ENCODE results near the gene LEMD1. TPM values are rescaled to one million over a fixed set of nuclear protein-coding genes. Genes with fewer than 3 reads are reported as not detected.

LEMD1 gene
- polyA plus RNA-seq, 1 donor from 2014 or later, result 67.6 TPM

DNA sequence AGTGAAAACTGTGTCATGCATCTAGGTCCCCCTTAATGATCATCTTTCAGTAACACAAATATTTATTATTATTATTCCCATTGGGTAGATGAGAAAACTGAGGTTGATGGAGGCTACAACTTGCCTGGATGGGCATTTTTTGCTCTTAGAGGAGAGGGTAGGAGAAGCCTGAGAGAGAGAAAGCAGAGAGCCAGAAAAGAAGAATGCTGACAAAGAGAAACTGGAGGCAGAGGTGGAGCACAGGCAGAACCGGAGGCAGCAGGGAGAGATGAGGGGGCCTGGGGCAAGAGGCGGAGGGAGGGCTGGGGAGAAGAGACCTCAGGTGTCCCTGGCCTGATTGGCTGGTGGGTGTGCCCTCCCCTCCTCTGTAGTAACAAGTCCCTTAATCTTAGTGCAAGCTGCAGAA is 29.9 kb upstream of the LEMD1 start:
- Histone ChIP-seq H3K27ac (ENCODE audit: low read length) (no peak overlapping the region), H3K4me3 (ENCODE audit: low read length) (peak overlapping the region; percentile 81), H3K36me3 (ENCODE audit: insufficient read depth, low read length) (peaks cover 6% of the 10 kb centered on the region), H2AFZ (ENCODE audit: low read depth, low read length) (no peak overlapping the region), H3K9me2 (ENCODE audit: insufficient read depth, low read length) (no peaks in the 10 kb centered on the region), H4K20me1 (ENCODE audit: insufficient read depth) (peaks cover 12% of the 10 kb centered on the region), H3K27me3 (ENCODE audit: insufficient read depth, low read depth, low read length) (no peaks in the 10 kb centered on the region), H3F3A (ENCODE audit: insufficient read depth, low read length, poor library complexity, severe bottlenecking) (no peaks in the 10 kb centered on the region), H3K9ac (ENCODE audit: low read length) (peak overlapping the region; percentile 29), H3K9me3 (ENCODE audit: low read length) (no peaks in the 10 kb centered on the region), H3K4me2 (ENCODE audit: low read length) (peak overlapping the region; percentile 32), H3K79me2 (replicated peaks; ENCODE audit: insufficient read depth, low read length) (peaks cover 87% of the 10 kb centered on the region)
- TF ChIP-seq TAF1 (IDR thresholded peaks at IDR 0.05; ENCODE audit: low read depth) (no peak), EP300 (conservative IDR thresholded peaks at IDR 0.05; ENCODE audit: poor library complexity, severe bottlenecking) (no peak), RAD21 (conservative IDR thresholded peaks at IDR 0.05) (no peak), EZH2 (IDR thresholded peaks at IDR 0.05; ENCODE audit: borderline replicate concordance, insufficient read depth, low read length, poor library complexity, severe bottlenecking) (no peak), SMC3 (conservative IDR thresholded peaks at IDR 0.05; ENCODE audit: poor library complexity) (no peak), POLR2AphosphoS5 (IDR thresholded peaks at IDR 0.05) (no peak), MXI1 (conservative IDR thresholded peaks at IDR 0.05; ENCODE audit: poor library complexity, severe bottlenecking) (no peak)
- TF ChIP-seq, protein P1, sequence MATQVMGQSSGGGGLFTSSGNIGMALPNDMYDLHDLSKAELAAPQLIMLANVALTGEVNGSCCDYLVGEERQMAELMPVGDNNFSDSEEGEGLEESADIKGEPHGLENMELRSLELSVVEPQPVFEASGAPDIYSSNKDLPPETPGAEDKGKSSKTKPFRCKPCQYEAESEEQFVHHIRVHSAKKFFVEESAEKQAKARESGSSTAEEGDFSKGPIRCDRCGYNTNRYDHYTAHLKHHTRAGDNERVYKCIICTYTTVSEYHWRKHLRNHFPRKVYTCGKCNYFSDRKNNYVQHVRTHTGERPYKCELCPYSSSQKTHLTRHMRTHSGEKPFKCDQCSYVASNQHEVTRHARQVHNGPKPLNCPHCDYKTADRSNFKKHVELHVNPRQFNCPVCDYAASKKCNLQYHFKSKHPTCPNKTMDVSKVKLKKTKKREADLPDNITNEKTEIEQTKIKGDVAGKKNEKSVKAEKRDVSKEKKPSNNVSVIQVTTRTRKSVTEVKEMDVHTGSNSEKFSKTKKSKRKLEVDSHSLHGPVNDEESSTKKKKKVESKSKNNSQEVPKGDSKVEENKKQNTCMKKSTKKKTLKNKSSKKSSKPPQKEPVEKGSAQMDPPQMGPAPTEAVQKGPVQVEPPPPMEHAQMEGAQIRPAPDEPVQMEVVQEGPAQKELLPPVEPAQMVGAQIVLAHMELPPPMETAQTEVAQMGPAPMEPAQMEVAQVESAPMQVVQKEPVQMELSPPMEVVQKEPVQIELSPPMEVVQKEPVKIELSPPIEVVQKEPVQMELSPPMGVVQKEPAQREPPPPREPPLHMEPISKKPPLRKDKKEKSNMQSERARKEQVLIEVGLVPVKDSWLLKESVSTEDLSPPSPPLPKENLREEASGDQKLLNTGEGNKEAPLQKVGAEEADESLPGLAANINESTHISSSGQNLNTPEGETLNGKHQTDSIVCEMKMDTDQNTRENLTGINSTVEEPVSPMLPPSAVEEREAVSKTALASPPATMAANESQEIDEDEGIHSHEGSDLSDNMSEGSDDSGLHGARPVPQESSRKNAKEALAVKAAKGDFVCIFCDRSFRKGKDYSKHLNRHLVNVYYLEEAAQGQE (IDR thresholded peaks at IDR 0.05; ENCODE audit: borderline replicate concordance), result no peak
- TF ChIP-seq, protein P2, sequence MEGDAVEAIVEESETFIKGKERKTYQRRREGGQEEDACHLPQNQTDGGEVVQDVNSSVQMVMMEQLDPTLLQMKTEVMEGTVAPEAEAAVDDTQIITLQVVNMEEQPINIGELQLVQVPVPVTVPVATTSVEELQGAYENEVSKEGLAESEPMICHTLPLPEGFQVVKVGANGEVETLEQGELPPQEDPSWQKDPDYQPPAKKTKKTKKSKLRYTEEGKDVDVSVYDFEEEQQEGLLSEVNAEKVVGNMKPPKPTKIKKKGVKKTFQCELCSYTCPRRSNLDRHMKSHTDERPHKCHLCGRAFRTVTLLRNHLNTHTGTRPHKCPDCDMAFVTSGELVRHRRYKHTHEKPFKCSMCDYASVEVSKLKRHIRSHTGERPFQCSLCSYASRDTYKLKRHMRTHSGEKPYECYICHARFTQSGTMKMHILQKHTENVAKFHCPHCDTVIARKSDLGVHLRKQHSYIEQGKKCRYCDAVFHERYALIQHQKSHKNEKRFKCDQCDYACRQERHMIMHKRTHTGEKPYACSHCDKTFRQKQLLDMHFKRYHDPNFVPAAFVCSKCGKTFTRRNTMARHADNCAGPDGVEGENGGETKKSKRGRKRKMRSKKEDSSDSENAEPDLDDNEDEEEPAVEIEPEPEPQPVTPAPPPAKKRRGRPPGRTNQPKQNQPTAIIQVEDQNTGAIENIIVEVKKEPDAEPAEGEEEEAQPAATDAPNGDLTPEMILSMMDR (IDR thresholded peaks at IDR 0.05; ENCODE audit: poor library complexity, severe bottlenecking), result no peak

DNA sequence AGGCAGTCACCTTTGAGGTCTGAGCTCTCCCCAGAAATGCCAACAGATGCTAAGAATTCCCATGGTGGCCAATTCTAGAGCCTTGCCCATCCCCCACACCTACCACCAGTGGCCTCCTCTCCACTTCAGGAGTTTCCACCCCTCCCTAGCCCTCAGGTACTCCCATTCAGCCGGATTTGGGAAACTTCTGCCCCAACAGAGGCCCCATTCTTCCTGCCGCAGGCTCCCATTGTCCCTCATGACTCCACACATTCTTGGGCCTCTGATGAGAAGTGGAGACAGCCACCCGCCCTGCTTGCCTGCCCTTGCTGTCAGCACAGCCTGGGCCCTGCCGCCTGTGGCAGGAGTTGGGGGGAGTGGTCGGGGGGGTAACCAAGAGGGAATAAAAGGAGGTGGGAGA is 29.3 kb upstream of the LEMD1 start:
- H3F3A ChIP-seq (ENCODE audit: insufficient read depth, low read length, poor library complexity, severe bottlenecking), result no peaks in the 10 kb centered on the region
- H3K27me3 ChIP-seq (ENCODE audit: insufficient read depth, low read depth, low read length), result no peaks in the 10 kb centered on the region
- TF ChIP-seq MXI1 (conservative IDR thresholded peaks at IDR 0.05; ENCODE audit: poor library complexity, severe bottlenecking) (no peak), SMC3 (conservative IDR thresholded peaks at IDR 0.05; ENCODE audit: poor library complexity) (no peak), EZH2 (IDR thresholded peaks at IDR 0.05; ENCODE audit: borderline replicate concordance, insufficient read depth, low read length, poor library complexity, severe bottlenecking) (no peak)
- H3K4me2 ChIP-seq (ENCODE audit: low read length), result peak overlapping the region; percentile 32
- no peak overlapping the region for H3K27ac ChIP-seq (ENCODE audit: low read length)
- H3K9me3 ChIP-seq (ENCODE audit: low read length), result no peaks in the 10 kb centered on the region
- peaks cover 10% of the 10 kb centered on the region for H3K36me3 ChIP-seq (ENCODE audit: insufficient read depth, low read length)
- no peaks in the 10 kb centered on the region for H3K9me2 ChIP-seq (ENCODE audit: insufficient read depth, low read length)
- H2AFZ ChIP-seq (ENCODE audit: low read depth, low read length), result no peak overlapping the region
- H3K79me2 ChIP-seq (replicated peaks; ENCODE audit: insufficient read depth, low read length), result peaks cover 81% of the 10 kb centered on the region
- H3K9ac ChIP-seq (ENCODE audit: low read length), result peak overlapping the region; percentile 58
- peak overlapping the region; percentile 81 for H3K4me3 ChIP-seq (ENCODE audit: low read length)
- peaks cover 12% of the 10 kb centered on the region for H4K20me1 ChIP-seq (ENCODE audit: insufficient read depth)
